AG04450 (cell line): ENCODE results near the gene UBE2R2. TPM values are rescaled to one million over a fixed set of nuclear protein-coding genes. Genes with fewer than 3 reads are reported as not detected.
A peak's percentile ranks its signal among the peaks of the same experiment; 100 is the strongest.

Experiments
- CTCF ChIA-PET: fragments of 300-600, 350-600 bp; formaldehyde crosslinking; extraction: SDS; loops from one replicate; lab custom pipeline; 2022; ENCODE audit warnings: antibody characterized with exemption, inconsistent platforms; lab: Charles Lee
- POLR2A ChIA-PET: fragments of 350-600 bp; formaldehyde crosslinking; extraction: SDS; loops from one replicate; lab custom pipeline; 2021; ENCODE audit warnings: antibody characterized with exemption, inconsistent platforms; lab: Yijun Ruan, JAX
- DNase-seq: peaks from one replicate; pipeline ENCODE4 v3.0.0-alpha.2; 2011; ENCODE audit warnings: low read depth, low spot score
- H3K27ac ChIP-seq: one replicate; pipeline ENCODE4 v1.5.1; 2012; ENCODE audit warnings: low read depth, low read length, control low read depth
- H3K27me3 ChIP-seq: one replicate; pipeline ENCODE4 v1.6.0; 2012; ENCODE audit warnings: low read length; ENCODE audit not compliant: control insufficient read depth, insufficient read depth
- H3K4me3 ChIP-seq: 2 replicates; pipeline ENCODE4 v1.5.1; 2011; ENCODE audit warnings: mild to moderate bottlenecking, low read depth, low read length, control low read depth
- H3K9me3 ChIP-seq: 2 replicates; pipeline ENCODE4 v1.5.1; 2012; ENCODE audit warnings: low read length; ENCODE audit not compliant: control insufficient read depth, insufficient read depth
- CTCF ChIP-seq: IDR thresholded peaks from 2 replicates; pipeline ENCODE4 v1.5.1; 2011; ENCODE audit warnings: low read depth, low read length, control low read depth, inconsistent platforms
- polyA plus RNA-seq: library from polyadenylated mRNA; depleted of rRNA; stranded (reverse); fragments of >200 nt; gene quantifications from 2 replicates; pipeline ENCODE4 v1.2.3, GENCODE V29; 2011

Gene UBE2R2
- polyA plus RNA-seq, 1 experiment, result 42.2 TPM

GRCh38 chr9:33778700-33779351, 38.1 kb upstream of the UBE2R2 start:
- peak; percentile 91 for TF ChIP-seq CTCF
- Histone ChIP-seq H3K27me3 (no peaks in the 10 kb centered on the region), H3K4me3 (no peak overlapping the region), H3K27ac (no peak overlapping the region), H3K9me3 (no peaks in the 10 kb centered on the region)
- ChIA-PET POLR2A (interaction anchor here (0.7 kb wide), 1 partner anchor 82 kb away, joined by 9 read pairs; no protein-coding TSS in a partner anchor), CTCF (interaction anchor here (0.6 to 3.7 kb wide), 35 partner anchors 9 to 295 kb away, joined by 3 to 45 read pairs (median 4); partner anchors contain the start of gene PRSS3)
- no peak for DNase-seq

- H3K27ac ChIP-seq, result no peak overlapping the region
- ChIA-PET CTCF (interaction anchor here (1.6 to 3.7 kb wide), 5 partner anchors 8 to 157 kb away, joined by 4 to 45 read pairs (median 15); no protein-coding TSS in a partner anchor), POLR2A (no interaction called here)
- H3K4me3 ChIP-seq, result no peak overlapping the region
- H3K27me3 ChIP-seq, result no peaks in the 10 kb centered on the region
- H3K9me3 ChIP-seq, result no peaks in the 10 kb centered on the region
- no peak for DNase-seq
- TF ChIP-seq CTCF, result no peak
Measured at GRCh38 chr9:33780276-33780675, 36.7 kb upstream of the UBE2R2 start.

GRCh38 chr9:33781736-33782135, 35.2 kb upstream of the UBE2R2 start:
- no peak for TF ChIP-seq CTCF
- H3K27ac ChIP-seq, result no peak overlapping the region
- H3K9me3 ChIP-seq, result no peaks in the 10 kb centered on the region
- no peak overlapping the region for H3K4me3 ChIP-seq
- POLR2A ChIA-PET, result interaction anchor here (0.6 kb wide), 1 partner anchor 44 kb away, joined by 4 read pairs; no protein-coding TSS in a partner anchor
- CTCF ChIA-PET, result interaction anchor here (1.2 to 1.9 kb wide), 2 partner anchors 10 to 32 kb away, joined by 3 to 7 read pairs; no protein-coding TSS in a partner anchor
- H3K27me3 ChIP-seq, result no peaks in the 10 kb centered on the region
- DNase-seq, result no peak

- Histone ChIP-seq H3K27ac (no peak overlapping the region), H3K4me3 (no peak overlapping the region), H3K9me3 (no peaks in the 10 kb centered on the region), H3K27me3 (peaks cover 3% of the 10 kb centered on the region)
- ChIA-PET CTCF (interaction anchor here (0.5 to 1.9 kb wide), 2 partner anchors 31 to 239 kb away, joined by 5 to 7 read pairs; no protein-coding TSS in a partner anchor), POLR2A (interaction anchor here (0.6 kb wide), 1 partner anchor 45 kb away, joined by 4 read pairs; no protein-coding TSS in a partner anchor)
- TF ChIP-seq CTCF, result no peak
- peak; percentile 52 for DNase-seq
Measured at GRCh38 chr9:33782395-33783152, 34.4 kb upstream of the UBE2R2 start.
